ENCODE results near the gene NPAS3. TPM values are rescaled to one million over a fixed set of nuclear protein-coding genes. Genes with fewer than 3 reads are reported as not detected.

Gene NPAS3
- total RNA-seq, 4 donors from 2014 or later = 4.0 to 12.2 (median 5.6) TPM

- WGBS, 2 donors = 68 to 82% methylated on average over 8 of the region's 8 CpGs
- Histone ChIP-seq H3K9me3 (no peaks in the 10 kb centered on the region), H3K27me3 (no peaks in the 10 kb centered on the region), H3K27ac (no peak overlapping the region), H3K4me3 (replicated peaks in 1 of 3) (no peak overlapping the region), H3K36me3 (no peaks in the 10 kb centered on the region), H3K4me1 (no peaks in the 10 kb centered on the region)
- intact Hi-C loops (cut with DNase I) = no loop called here
- DNase-seq = no peak
- TF ChIP-seq CTCF (IDR thresholded peaks at IDR 0.05) (no peak), POLR2A (IDR thresholded peaks at IDR 0.05) (no peak)
Measured at GRCh38 chr14:33357225-33358010, 418.7 kb downstream of the NPAS3 start.

- no peak overlapping the region for H3K27ac ChIP-seq
- intact Hi-C loops (cut with DNase I) = no loop called here
- no peaks in the 10 kb centered on the region for H3K4me1 ChIP-seq
- no peak for DNase-seq
- no peaks in the 10 kb centered on the region for H3K36me3 ChIP-seq
- H3K9me3 ChIP-seq = no peaks in the 10 kb centered on the region
- no peak overlapping the region for H3K4me3 ChIP-seq (replicated peaks in 1 of 3)
- WGBS, 2 donors = 91 to 92% methylated on average over 7 of the region's 7 CpGs
- TF ChIP-seq CTCF (IDR thresholded peaks at IDR 0.05) (no peak), POLR2A (IDR thresholded peaks at IDR 0.05) (no peak)
- no peaks in the 10 kb centered on the region for H3K27me3 ChIP-seq
Measured at GRCh38 chr14:33359288-33359881, 420.7 kb downstream of the NPAS3 start.

GRCh38 chr14:33362934-33363333, 424.3 kb downstream of the NPAS3 start:
- intact Hi-C loops (cut with DNase I) = no loop called here
- 88 to 91% methylated on average over 6 of the region's 6 CpGs for WGBS, 2 donors
- TF ChIP-seq POLR2A (IDR thresholded peaks at IDR 0.05) = no peak
- TF ChIP-seq CTCF (IDR thresholded peaks at IDR 0.05) = no peak
- no peak overlapping the region for H3K27ac ChIP-seq
- H3K27me3 ChIP-seq = no peaks in the 10 kb centered on the region
- no peaks in the 10 kb centered on the region for H3K9me3 ChIP-seq
- H3K4me3 ChIP-seq (replicated peaks in 1 of 3) = no peak overlapping the region
- no peak for DNase-seq
- H3K4me1 ChIP-seq = no peaks in the 10 kb centered on the region
- no peaks in the 10 kb centered on the region for H3K36me3 ChIP-seq

GRCh38 chr14:33363682-33364081, 425.0 kb downstream of the NPAS3 start:
- TF ChIP-seq CTCF (IDR thresholded peaks at IDR 0.05) = no peak
- no peak for TF ChIP-seq POLR2A (IDR thresholded peaks at IDR 0.05)
- no peak overlapping the region for H3K4me3 ChIP-seq (replicated peaks in 1 of 3)
- DNase-seq = no peak
- WGBS, 2 donors = 90 to 94% methylated on average over 3 of the region's 3 CpGs
- H3K4me1 ChIP-seq = no peaks in the 10 kb centered on the region
- no peaks in the 10 kb centered on the region for H3K27me3 ChIP-seq
- intact Hi-C loops (cut with DNase I) = no loop called here
- H3K36me3 ChIP-seq = no peaks in the 10 kb centered on the region
- H3K9me3 ChIP-seq = no peaks in the 10 kb centered on the region
- H3K27ac ChIP-seq = no peak overlapping the region

GRCh38 chr14:33364466-33364865, 425.8 kb downstream of the NPAS3 start:
- Histone ChIP-seq H3K4me3 (replicated peaks in 1 of 3) (no peak overlapping the region), H3K27ac (no peak overlapping the region), H3K36me3 (no peaks in the 10 kb centered on the region), H3K9me3 (no peaks in the 10 kb centered on the region), H3K27me3 (no peaks in the 10 kb centered on the region), H3K4me1 (no peaks in the 10 kb centered on the region)
- intact Hi-C loops (cut with DNase I) = no loop called here
- WGBS, 2 donors = 65 to 75% methylated on average over 4 of the region's 4 CpGs
- no peak for TF ChIP-seq CTCF (IDR thresholded peaks at IDR 0.05)
- no peak for DNase-seq
